HPDE6-E6E7 (cell line): ENCODE measurements around the gene RASAL3.
"Not testable (repeated sequence)": the region's sequence is repeated elsewhere in the genome, so short reads cannot be mapped to it uniquely, and the experiment has no call there.

ENCODE experiments used
- DNase-seq: peaks from one replicate; pipeline ENCODE4 v3.0.0; 2011; ENCODE audit warnings: missing footprints; ENCODE audit errors: extremely low spot score

The RASAL3 gene

GRCh38 chr19:15464394-15465385 lies at the start of gene RASAL3:
RASAL3 (minus strand) TSS chr19:15464544; CDS start chr19:15464358, 186 bp downstream.
- DNase-seq: no peak

- DNase-seq: no peak
Observed at GRCh38 chr19:15511671-15512424, 47.5 kb upstream of the RASAL3 start.

DNA sequence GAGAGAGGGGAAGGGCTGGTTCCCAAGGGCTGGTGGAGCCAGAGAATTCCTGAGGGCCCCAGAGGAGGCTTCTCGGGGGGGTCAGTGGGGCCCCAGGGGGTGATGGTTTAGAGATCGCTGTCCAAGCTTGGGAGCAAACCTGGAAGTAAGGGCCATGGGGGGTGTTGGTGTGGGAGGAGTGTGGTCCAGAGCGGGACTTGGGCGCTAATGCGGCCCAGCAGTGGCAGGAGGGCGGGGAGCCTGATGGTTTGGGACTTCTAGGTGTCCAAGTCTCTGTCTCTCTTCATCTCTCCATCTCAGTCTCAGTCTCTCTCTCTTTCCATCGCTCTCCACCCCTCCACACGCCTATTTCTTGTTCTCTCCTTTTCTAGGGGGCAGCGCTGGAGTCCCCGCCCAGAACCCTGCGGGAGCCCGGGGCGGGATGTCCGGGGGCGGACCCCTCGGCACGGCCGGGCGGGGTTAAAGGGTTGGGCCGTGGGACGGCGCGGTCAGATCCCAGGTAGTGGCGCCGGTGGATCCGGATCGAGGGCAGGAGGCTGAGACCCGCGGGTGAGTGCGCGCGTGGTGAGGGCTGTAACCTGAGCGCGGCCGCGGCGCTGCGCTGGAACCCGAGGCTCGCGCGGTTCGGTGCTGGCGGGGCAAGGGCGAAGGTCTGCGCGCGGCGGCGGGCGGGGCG lies 43.8 kb upstream of the RASAL3 start, which contains the start of gene CYP4F22:
TSS of gene CYP4F22 (plus strand) at position 491 of the 676 bp plus-strand sequence. CDS start 16,812 bp downstream, outside the sequence.
- no peak for DNase-seq

- no peak for DNase-seq
Observed at GRCh38 chr19:15507068-15508034, 43.0 kb upstream of the RASAL3 start.

DNA sequence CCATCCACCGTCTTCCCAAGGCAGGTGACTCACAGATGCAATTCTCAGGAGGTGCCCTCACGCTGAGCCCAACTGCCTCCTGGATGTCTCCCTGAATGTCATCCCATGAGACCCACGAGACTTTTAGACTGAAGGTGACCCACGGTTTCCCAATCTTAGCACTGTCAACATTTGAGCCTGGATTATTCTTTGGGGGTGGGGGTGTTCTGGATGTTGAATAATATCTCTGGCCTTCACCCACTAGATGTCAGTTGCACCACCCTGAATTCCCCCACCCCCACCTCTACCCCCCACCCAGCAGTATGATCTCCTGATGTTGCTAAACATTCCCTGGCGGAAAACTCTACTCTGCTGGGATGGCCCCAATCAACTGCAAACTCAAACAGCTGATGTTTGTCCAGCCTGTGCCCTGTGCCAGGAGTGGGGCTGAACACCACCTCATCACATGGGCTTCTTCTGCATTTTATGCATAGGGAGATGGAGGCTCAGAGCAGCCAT lies 41.8 kb upstream of the RASAL3 start:
- DNase-seq: no peak

GRCh38 chr19:15502264-15502663 lies 37.9 kb upstream of the RASAL3 start:
- DNase-seq: no peak

DNA sequence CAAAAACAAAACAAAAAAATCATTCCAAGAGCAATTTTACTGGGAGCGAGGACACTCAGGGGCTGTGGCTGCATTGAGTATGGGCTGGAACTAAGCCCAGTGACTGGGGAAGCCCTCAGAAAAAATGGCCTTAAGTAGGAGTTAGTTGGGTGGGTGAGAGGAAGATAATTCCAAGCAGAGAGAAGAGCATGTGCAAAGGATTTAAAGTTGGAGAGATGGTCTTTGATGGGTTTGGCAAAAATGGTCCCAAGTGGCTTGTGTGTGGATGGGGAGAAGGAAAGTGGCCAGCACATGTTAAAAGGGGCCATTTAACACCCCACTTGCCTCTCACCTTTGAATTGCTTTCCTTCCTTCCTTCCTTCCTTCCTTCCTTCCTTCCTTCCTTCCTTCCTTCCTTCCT lies 37.3 kb upstream of the RASAL3 start:
- no peak for DNase-seq

DNA sequence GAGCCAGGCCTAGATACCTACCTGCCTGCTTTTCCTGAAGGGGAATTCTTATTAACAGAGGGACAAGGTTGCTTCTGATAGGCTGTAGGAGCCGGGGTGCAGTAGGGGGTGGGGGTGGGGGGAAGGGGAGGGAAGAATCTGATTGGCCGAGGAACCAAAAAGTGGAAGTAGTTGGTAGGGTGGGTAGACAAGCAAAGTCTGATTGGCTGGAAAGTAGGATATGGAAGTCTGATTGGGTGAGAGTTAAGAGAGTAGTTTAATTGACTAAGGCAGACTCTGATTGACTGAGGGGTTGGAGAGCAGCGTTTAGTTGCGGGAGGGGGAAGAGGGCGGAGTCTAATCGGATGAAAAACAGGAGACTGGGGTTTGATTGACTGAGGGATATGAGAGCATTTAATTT lies 34.6 kb upstream of the RASAL3 start:
- no peak for DNase-seq

- DNase-seq: no peak
Observed at GRCh38 chr19:15498156-15498858, 34.0 kb upstream of the RASAL3 start.

DNA sequence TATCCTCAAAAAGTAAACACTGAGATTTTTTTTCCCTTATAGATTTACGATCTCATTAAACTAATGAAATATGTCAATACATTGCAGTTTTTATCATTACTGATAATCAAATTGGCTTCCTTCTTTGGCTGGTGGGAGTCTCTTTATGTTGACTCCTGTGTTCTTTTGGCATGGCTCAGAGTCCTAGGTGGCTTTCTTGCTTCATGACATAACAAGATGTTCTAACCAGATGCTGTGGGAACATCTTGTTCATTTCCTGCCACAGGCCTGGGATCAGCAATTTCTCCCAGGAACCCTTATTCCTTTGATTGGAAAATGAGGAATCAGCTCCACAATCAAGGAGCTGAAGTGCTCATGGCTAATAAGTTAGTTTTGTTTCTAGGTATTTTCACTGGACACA lies 30.8 kb upstream of the RASAL3 start:
- no peak for DNase-seq

- no peak for DNase-seq
Observed at GRCh38 chr19:15488489-15489226, 24.3 kb upstream of the RASAL3 start.

DNA sequence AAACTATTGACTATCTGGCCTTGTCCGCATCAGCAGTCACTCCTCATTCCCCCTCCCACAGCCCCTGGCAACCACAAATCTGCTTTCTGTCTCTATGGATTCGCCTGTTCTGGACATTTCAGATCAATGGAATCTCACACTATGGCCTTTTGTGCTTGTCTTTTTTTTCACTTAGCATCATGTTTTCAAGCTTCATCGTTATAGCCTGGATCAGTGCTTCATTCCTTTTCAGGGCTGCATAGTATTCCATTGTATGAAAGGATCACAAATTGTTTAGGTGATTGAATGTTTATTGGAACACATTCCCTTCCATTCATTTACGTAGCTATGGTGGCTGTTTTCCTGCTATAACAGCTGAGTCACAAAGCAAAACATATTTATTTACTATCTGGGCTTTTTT lies 22.7 kb upstream of the RASAL3 start:
- DNase-seq: no peak

DNA sequence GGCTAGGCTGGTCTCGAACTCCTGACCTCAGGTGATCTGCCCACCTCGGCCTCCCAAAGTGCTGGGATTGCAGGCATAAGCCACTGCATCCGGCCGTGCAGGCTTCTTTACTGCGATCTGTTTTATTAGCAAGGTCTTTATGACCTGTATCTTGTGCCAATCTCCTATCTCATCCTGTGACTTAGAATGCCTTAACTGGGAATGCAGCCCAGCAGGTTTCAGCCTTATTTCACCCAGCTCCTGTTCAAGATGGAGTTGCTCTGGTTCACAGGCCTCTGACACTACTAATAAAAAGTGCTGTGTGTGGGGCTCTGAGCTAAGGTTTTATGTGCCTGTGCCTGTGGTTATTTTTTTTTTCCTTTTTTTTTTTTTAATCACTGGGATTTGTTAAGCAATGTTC lies 21.4 kb upstream of the RASAL3 start:
- not testable (repeated sequence) for DNase-seq

DNA sequence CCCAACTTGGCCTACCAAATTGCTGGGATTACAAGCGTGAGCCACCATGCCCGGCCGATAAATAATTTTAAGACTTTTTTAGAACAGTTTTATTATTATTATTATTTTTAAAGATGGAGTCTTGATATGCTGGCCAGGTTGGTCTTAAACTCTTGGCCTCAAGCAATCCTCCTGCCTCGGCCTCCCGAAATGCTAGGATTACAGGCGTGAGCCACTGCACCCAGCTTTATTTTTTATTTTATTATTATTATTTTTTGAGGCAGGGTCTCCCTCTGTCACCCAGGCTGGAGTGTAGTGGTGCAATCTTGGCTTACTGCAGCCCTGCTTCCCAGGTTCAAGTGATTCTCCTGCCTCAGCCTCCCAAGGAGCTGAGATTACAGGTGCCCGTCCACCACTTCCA lies 16.7 kb upstream of the RASAL3 start:
- not testable (repeated sequence) for DNase-seq

DNA sequence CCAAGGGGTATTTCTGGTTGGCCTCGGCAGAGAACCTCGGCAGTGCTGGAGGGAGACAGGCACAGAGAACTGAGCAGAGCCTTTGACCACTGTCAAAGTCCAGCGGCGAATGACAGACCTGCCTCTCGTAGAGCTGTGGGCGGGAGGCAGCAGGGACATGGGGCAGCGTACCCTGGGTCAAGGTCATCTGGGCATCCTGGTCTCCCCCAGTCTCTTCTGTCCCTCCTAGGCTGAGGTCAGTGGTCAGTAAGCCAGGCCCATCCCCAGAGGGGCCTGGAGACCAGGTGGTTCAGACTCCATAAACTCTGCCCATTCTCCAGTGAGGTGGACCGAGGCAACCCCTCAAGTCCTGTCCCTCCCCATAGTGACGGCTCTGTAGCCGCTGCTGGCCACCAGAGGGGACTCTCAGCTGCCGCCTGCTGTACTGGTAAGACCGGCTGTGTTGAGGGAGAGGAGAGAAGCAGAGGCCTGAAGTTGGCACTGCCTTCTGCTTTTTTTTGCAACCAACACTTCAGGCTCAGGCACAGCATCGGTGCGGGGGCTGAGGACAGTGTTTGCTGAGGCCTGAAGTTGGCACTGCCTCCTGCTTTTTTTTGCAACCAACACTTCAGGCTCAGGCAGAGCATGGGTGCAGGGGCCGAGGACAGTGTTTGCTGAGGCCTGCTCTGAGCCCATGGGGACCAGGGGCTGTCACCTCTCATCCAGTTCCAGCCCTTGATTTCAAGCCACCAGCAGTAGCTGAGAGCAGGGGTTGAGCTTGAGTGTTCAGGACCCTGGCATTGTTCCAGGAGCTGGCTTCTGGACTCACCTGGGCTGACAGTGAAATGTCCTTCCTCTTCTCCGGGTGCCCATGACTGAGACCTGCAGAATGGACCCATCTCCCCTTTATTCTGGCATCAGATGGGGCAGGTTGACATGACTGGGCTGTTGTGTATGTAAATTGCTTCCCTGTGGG lies 15.3 kb upstream of the RASAL3 start, which contains the start of gene PGLYRP2:
TSS of gene PGLYRP2 (minus strand) at position 111 of the 955 bp plus-strand sequence. CDS start 130 bp downstream, outside the sequence.
- no peak for DNase-seq

GRCh38 chr19:15476325-15476724 lies 12.0 kb upstream of the RASAL3 start:
- no peak for DNase-seq

- DNase-seq: no peak
Observed at GRCh38 chr19:15475611-15476010, 11.3 kb upstream of the RASAL3 start.

- no peak for DNase-seq
Observed at GRCh38 chr19:15475169-15475568, 10.8 kb upstream of the RASAL3 start.
